HFFc6 (cell line): ENCODE results near the gene WFDC5. TPM values are rescaled to one million over a fixed set of nuclear protein-coding genes. Genes with fewer than 3 reads are reported as not detected.
A peak's percentile ranks its signal among the peaks of the same experiment; 100 is the strongest.

ENCODE experiments used
- DNase-seq: peaks from one replicate; pipeline ENCODE4 v3.0.0-alpha.2; 2018
- H3K27ac Mint-ChIP-seq: 2 replicates; pipeline ENCODE4 v1.8.0; 2020; ENCODE audit warnings: mild to moderate bottlenecking, mixed read lengths
- H3K27me3 Mint-ChIP-seq: 2 replicates; pipeline ENCODE4 v1.8.0; 2021; ENCODE audit warnings: mild to moderate bottlenecking, moderate library complexity, mixed read lengths; ENCODE audit not compliant: insufficient read depth
- H3K36me3 Mint-ChIP-seq: 2 replicates; pipeline ENCODE4 v1.8.0; 2021; ENCODE audit warnings: low read depth, mixed read lengths
- H3K4me1 Mint-ChIP-seq: 2 replicates; pipeline ENCODE4 v1.8.0; 2020; ENCODE audit warnings: low read depth, mixed read lengths
- H3K4me3 Mint-ChIP-seq: 2 replicates; pipeline ENCODE4 v1.8.0; 2020; ENCODE audit warnings: mild to moderate bottlenecking, moderate library complexity, mixed read lengths
- H3K9me3 Mint-ChIP-seq: 2 replicates; pipeline ENCODE4 v1.8.0; 2020; ENCODE audit warnings: mild to moderate bottlenecking, mixed read lengths
- CTCF ChIP-seq: fragments of 200-600 bp; sonication (generic); IDR thresholded peaks from 2 replicates; pipeline ENCODE4 v1.5.0; 2021; ENCODE audit warnings: antibody characterized with exemption, mild to moderate bottlenecking
- total RNA-seq, 6 experiments: library from RNA; stranded (reverse); fragmentation: NEBNext Ultra II Directional; extraction: Animal tissue kit (Norgen Biotek cat#: 25700); gene quantifications; 2 replicates in 1 of 6; 3 replicates in 5 of 6; pipeline ENCODE4 v1.2.3, GENCODE V29; 2021

The WFDC5 gene
- total RNA-seq, 6 experiments from 2014 or later, result not detected

- Mint-ChIP-seq H3K27me3 (peaks cover 22% of the 10 kb centered on the region), H3K27ac (no peak overlapping the region), H3K4me3 (no peak overlapping the region), H3K9me3 (no peaks in the 10 kb centered on the region), H3K36me3 (no peaks in the 10 kb centered on the region), H3K4me1 (no peaks in the 10 kb centered on the region)
- TF ChIP-seq CTCF, result no peak
- no peak for DNase-seq
Measured at GRCh38 chr20:45119556-45120266, 4.7 kb upstream of the WFDC5 start.

GRCh38 chr20:45118028-45118427, 3.1 kb upstream of the WFDC5 start:
- no peaks in the 10 kb centered on the region for H3K4me1 Mint-ChIP-seq
- no peaks in the 10 kb centered on the region for H3K9me3 Mint-ChIP-seq
- H3K27me3 Mint-ChIP-seq, result peaks cover 23% of the 10 kb centered on the region
- no peak for DNase-seq
- peak; percentile 42; the same call in 1 of the 2 replicates for TF ChIP-seq CTCF
- H3K4me3 Mint-ChIP-seq, result no peak overlapping the region
- no peaks in the 10 kb centered on the region for H3K36me3 Mint-ChIP-seq
- H3K27ac Mint-ChIP-seq, result no peak overlapping the region

- H3K4me3 Mint-ChIP-seq, result no peak overlapping the region
- no peaks in the 10 kb centered on the region for H3K4me1 Mint-ChIP-seq
- DNase-seq, result no peak
- H3K36me3 Mint-ChIP-seq, result no peaks in the 10 kb centered on the region
- H3K27ac Mint-ChIP-seq, result no peak overlapping the region
- H3K27me3 Mint-ChIP-seq, result peaks cover 24% of the 10 kb centered on the region
- H3K9me3 Mint-ChIP-seq, result no peaks in the 10 kb centered on the region
- TF ChIP-seq CTCF, result no peak
Measured at GRCh38 chr20:45117581-45117980, 2.6 kb upstream of the WFDC5 start.

- Mint-ChIP-seq H3K9me3 (no peaks in the 10 kb centered on the region), H3K36me3 (no peaks in the 10 kb centered on the region), H3K4me3 (no peak overlapping the region), H3K4me1 (no peaks in the 10 kb centered on the region), H3K27me3 (peaks cover 22% of the 10 kb centered on the region), H3K27ac (no peak overlapping the region)
- DNase-seq, result no peak
- TF ChIP-seq CTCF, result no peak
Measured at GRCh38 chr20:45115829-45116228, 855 bp upstream of the WFDC5 start.

- H3K36me3 Mint-ChIP-seq, result no peaks in the 10 kb centered on the region
- H3K4me1 Mint-ChIP-seq, result no peaks in the 10 kb centered on the region
- H3K27me3 Mint-ChIP-seq, result peaks cover 22% of the 10 kb centered on the region
Measured at GRCh38 chr20:45115386-45115774, 406 bp upstream of the WFDC5 start.

More at GRCh38 chr20:45115386-45115774, 406 bp upstream of the WFDC5 start:
- DNase-seq, result no peak
- Mint-ChIP-seq H3K4me3 (no peak overlapping the region), H3K9me3 (no peaks in the 10 kb centered on the region), H3K27ac (no peak overlapping the region)
- TF ChIP-seq CTCF, result no peak
